Heart left ventricle (tissue), 16 donors: ENCODE measurements around the gene C1orf105. TPM values are rescaled to one million over a fixed set of nuclear protein-coding genes. Genes with fewer than 3 reads are reported as not detected.
A peak's percentile ranks its signal among the peaks of the same experiment; 100 is the strongest.

Source experiments
- ATAC-seq, 4 donors: fragments of 200-7000 bp; cut with Tn5 transposase; one replicate each; pipeline ENCODE4 v1.9.1; 2020 to 2022; ENCODE audit warnings: moderate library complexity in 4 of 4, mild to moderate bottlenecking in 3 of 4, moderate number of reproducible peaks in 1 of 4
- DNase-seq, 5 donors: peaks; one replicate each; pipeline ENCODE4 v3.0.0-alpha.2; 2020
- H3K27ac ChIP-seq, 12 donors: fragments of 200-600 bp; sonication (generic) in 4 of 12; one replicate each; pipeline versions ENCODE4 v1.5.0 to v1.8.0; 2016 to 2022; ENCODE audit warnings: mild to moderate bottlenecking in 2 of 12
- H3K27me3 ChIP-seq, 9 donors: fragments of 200-600 bp; sonication (generic) in 2 of 9; one replicate each; pipeline versions ENCODE4 v1.5.1 to v1.8.0; 2016 to 2022; ENCODE audit warnings: mild to moderate bottlenecking in 3 of 9
- H3K36me3 ChIP-seq, 9 donors: fragments of 200-600 bp; sonication (generic) in 2 of 9; one replicate each; pipeline versions ENCODE4 v1.5.0 to v1.8.0; 2018 to 2022; ENCODE audit warnings: mild to moderate bottlenecking in 2 of 9
- H3K4me1 ChIP-seq, 12 donors: fragments of 200-600 bp; sonication (generic) in 4 of 12; one replicate each; pipeline versions ENCODE4 v1.5.0 to v1.8.0; 2016 to 2022; ENCODE audit warnings: mild to moderate bottlenecking in 3 of 12
- H3K4me3 ChIP-seq, 12 donors: fragments of 200-600 bp; sonication (generic) in 4 of 12; one replicate each; pipeline versions ENCODE4 v1.5.0 to v1.8.0; 2017 to 2022; ENCODE audit warnings: mild to moderate bottlenecking in 9 of 12, moderate library complexity in 4 of 12
- H3K9me3 ChIP-seq, 12 donors: fragments of 200-600 bp; sonication (generic) in 4 of 12; one replicate each; pipeline versions ENCODE4 v1.5.0 to v1.8.0; 2016 to 2022; ENCODE audit warnings: mild to moderate bottlenecking in 1 of 12
- CTCF ChIP-seq, 12 donors: fragments of 200-600 bp; sonication (generic) in 4 of 12; IDR thresholded peaks; one replicate each; pipeline versions ENCODE4 v1.5.0 to v1.8.0; 2018 to 2022; ENCODE audit warnings: antibody characterized with exemption in 12 of 12, mild to moderate bottlenecking in 5 of 12
- POLR2A ChIP-seq, 2 donors: fragments of 450-650 bp; IDR thresholded peaks; one replicate each; pipeline ENCODE4 v1.6.1; 2017; ENCODE audit warnings: antibody characterized with exemption in 2 of 2, mild to moderate bottlenecking in 2 of 2, moderate library complexity in 2 of 2
- WGBS, 4 donors: extraction: QIAGEN DNeasy Blood & Tissue Kit in 2 of 4; methylation state at CpG; one replicate each; pipeline versions ENCODE4 v1.1.5 to v1.1.7; 2013 to 2018; 5-methylcytosine and 5-hydroxymethylcytosine counted together
- intact Hi-C, 10 donors: fragments of 100-400 bp; cut with DNase I; formaldehyde crosslinking; loops; one replicate each; pipeline versions ENCODE4 v1.11.1 to v1.14.2; 2022
- polyA plus RNA-seq, 2 donors: library from polyadenylated mRNA; stranded (reverse); fragments of 200-250 nt; gene quantifications; one replicate each; pipeline ENCODE4 v1.2.3, GENCODE V29; 2013
- total RNA-seq, 9 donors: library from RNA; depleted of rRNA in 2 of 9; stranded (reverse); fragments of >200 nt in 2 of 9; fragmentation: NEBNext Ultra II Directional in 3 of 9; extraction: Animal tissue kit (Norgen Biotek cat#: 25700) in 3 of 9; gene quantifications; one replicate each; pipeline versions ENCODE4 v1.1.0 to v1.2.4, GENCODE V29; 2016 to 2023
- donor health status: ischemic (EF 13 %, LVEDD 7.1; RV severe dilation, severe dysfunction).
- donor health status: healthy with polysubstance abuse.
- donor health status: DM: no; HTN: yes; CAD: no.
- donor health status: DM: no; HTN: no; CAD: no.
- donor health status: ischemic (EF 25% LVEDD 6.9; RV normal size, moderate dysfunction).
- donor health status: ischemic (EF 25% LVEDD 5.7; RV mildly dilated, moderate dysfunction).
- donor health status: healthy.
- donor health status: DM: yes; HTN: yes; CAD: no.
- donor health status: ischemic (EF 35%, LVEDD 5.7; RV mildly dilated, moderate dysfunction).
- donor health status: nonischemic (EF 11% LVEDD 7.7; RV severe dilation, severe dysfunction).
- donor health status: DM: yes; HTN: yes; CAD: no.
- donor health status: PGD.
- donor health status: ischemic (EF 29% LVEDD 5.4; RV normal size, mild dysfunction).
- donor health status: nonischemic (EF 23%, LVEDD 6.1; RV moderate dilation, normal function).

The C1orf105 gene
- total and polyA plus RNA-seq, 11 donors: 1.2 to 39.8 (median 6.7) TPM

DNA sequence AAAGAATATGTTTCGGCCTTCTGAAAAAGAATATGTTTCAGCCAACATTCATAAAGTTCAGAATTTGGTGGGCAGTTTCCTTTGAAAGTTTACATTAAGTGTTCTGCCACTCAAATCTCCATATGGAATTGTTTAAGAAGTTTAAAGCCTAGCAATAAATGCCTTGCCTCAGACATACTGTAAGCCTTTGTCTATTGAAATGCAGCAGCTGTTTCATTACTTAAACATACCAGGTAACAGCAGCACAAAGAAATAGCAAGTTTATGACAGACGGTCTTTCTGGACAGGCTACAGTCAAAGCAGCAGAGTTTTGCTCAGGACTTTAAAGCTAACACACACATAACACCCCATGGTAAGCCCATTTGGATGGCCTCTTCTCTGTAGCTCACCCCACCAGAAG lies 38.5 kb upstream of the C1orf105 start:
- Histone ChIP-seq H3K4me3 (no peak overlapping the region), H3K36me3 (no peaks in the 10 kb centered on the region), H3K27ac (no peak overlapping the region), H3K4me1 (peaks cover 0 to 29% (median 7%) of the 10 kb centered on the region in 12 donors), H3K27me3 (no peaks in the 10 kb centered on the region), H3K9me3 (no peaks in the 10 kb centered on the region)
- TF ChIP-seq POLR2A (IDR thresholded peaks at IDR 0.05): no peak
- no peak for TF ChIP-seq CTCF (IDR thresholded peaks at IDR 0.05)
- no peak for ATAC-seq
- 83 to 89% (median 88%) methylated on average over 1 to 2 of the region's 2 CpGs for WGBS, 4 donors
- no peak for DNase-seq
- intact Hi-C loops: no loop called here

DNA sequence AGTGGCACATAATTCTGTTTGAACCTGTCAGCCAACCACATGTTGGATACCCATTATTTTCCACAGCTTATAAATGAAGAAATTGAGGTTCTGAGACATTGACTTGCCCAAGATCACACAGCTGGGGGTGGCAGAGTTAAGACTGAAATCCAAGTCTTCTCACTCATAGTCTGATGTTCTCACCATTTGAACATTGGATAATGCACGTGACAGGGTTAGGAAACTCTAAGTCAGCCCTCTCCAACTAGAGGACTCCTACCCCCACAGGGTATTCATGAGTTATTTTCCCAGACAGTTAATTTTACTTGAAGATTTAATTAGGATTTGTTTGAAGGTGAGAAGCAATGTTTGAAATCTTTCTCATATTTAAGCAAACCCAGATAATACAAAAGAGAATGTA lies 38.1 kb upstream of the C1orf105 start:
- Histone ChIP-seq H3K27ac (peak overlapping the region in 1 of 12 donors; percentile 11), H3K36me3 (no peaks in the 10 kb centered on the region), H3K4me3 (no peak overlapping the region), H3K4me1 (peaks cover 0 to 28% (median 7%) of the 10 kb centered on the region in 12 donors), H3K9me3 (no peaks in the 10 kb centered on the region), H3K27me3 (no peaks in the 10 kb centered on the region)
- TF ChIP-seq CTCF (IDR thresholded peaks at IDR 0.05) (no peak), POLR2A (IDR thresholded peaks at IDR 0.05) (no peak)
- 76 to 89% (median 82%) methylated on average over 1 of the region's 1 CpG for WGBS, 4 donors
- intact Hi-C loops: no loop called here
- no peak for DNase-seq
- ATAC-seq: peak in 1 of 4 donors; percentile 52

DNA sequence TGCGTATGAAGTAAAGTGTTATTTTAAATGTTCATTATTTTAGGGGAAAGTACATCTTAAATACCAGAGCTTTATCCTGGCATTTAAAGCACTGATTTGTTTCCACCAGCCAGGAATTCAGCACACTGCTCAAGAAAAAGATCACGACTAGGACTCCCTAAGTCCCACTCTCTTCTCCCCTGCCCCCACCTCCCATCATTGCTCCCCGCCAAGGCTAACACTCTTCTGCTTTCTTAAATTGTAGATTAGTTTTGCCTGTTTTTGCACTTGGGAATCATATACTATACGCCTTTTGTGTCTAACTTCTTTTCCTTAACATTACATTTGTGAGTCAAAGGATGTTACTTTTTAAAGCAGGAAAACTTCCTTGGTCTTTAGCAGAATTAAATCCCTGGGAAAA lies 37.5 kb upstream of the C1orf105 start:
- ATAC-seq (peak in 1 of 4 donors; percentile 42), DNase-seq (no peak)
- intact Hi-C loops: no loop called here
- no peaks in the 10 kb centered on the region for H3K36me3 ChIP-seq
- no peaks in the 10 kb centered on the region for H3K27me3 ChIP-seq
- H3K27ac ChIP-seq: peak overlapping the region in 5 of 12 donors; percentile 1 to 51 (median 11)
- no peaks in the 10 kb centered on the region for H3K9me3 ChIP-seq
- peak overlapping the region in 2 of 12 donors; percentile 1 to 15 for H3K4me3 ChIP-seq
- WGBS, 4 donors: 65 to 75% (median 72%) methylated on average over 4 of the region's 4 CpGs
- TF ChIP-seq CTCF (IDR thresholded peaks at IDR 0.05) (no peak), POLR2A (IDR thresholded peaks at IDR 0.05) (no peak)
- H3K4me1 ChIP-seq: peaks cover 0 to 28% (median 7%) of the 10 kb centered on the region in 12 donors

GRCh38 chr1:172383536-172383935 lies 36.9 kb upstream of the C1orf105 start:
- peak in 3 of 4 donors; percentile 48 to 77 (median 69) for ATAC-seq
- intact Hi-C loops: no loop called here
- peak overlapping the region in 5 of 12 donors; percentile 1 to 51 (median 11) for H3K27ac ChIP-seq

More at GRCh38 chr1:172383536-172383935, 36.9 kb upstream of the C1orf105 start:
- 23 to 45% (median 32%) methylated on average over 3 of the region's 3 CpGs for WGBS, 4 donors
- TF ChIP-seq POLR2A (IDR thresholded peaks at IDR 0.05) (no peak), CTCF (IDR thresholded peaks at IDR 0.05) (no peak)
- Histone ChIP-seq H3K27me3 (no peaks in the 10 kb centered on the region), H3K4me3 (peak overlapping the region in 2 of 12 donors; percentile 1 to 15), H3K4me1 (peaks cover 0 to 28% (median 7%) of the 10 kb centered on the region in 12 donors), H3K9me3 (no peaks in the 10 kb centered on the region), H3K36me3 (peaks cover 0 to under 1% (median 0%) of the 10 kb centered on the region in 9 donors)
- no peak for DNase-seq
